ENCODE results near the gene HLA-E.
A peak's percentile ranks its signal among the peaks of the same experiment; 100 is the strongest.
"Not testable (repeated sequence)": the region's sequence is repeated elsewhere in the genome, so short reads cannot be mapped to it uniquely, and the experiment has no call there.

The HLA-E gene

DNA sequence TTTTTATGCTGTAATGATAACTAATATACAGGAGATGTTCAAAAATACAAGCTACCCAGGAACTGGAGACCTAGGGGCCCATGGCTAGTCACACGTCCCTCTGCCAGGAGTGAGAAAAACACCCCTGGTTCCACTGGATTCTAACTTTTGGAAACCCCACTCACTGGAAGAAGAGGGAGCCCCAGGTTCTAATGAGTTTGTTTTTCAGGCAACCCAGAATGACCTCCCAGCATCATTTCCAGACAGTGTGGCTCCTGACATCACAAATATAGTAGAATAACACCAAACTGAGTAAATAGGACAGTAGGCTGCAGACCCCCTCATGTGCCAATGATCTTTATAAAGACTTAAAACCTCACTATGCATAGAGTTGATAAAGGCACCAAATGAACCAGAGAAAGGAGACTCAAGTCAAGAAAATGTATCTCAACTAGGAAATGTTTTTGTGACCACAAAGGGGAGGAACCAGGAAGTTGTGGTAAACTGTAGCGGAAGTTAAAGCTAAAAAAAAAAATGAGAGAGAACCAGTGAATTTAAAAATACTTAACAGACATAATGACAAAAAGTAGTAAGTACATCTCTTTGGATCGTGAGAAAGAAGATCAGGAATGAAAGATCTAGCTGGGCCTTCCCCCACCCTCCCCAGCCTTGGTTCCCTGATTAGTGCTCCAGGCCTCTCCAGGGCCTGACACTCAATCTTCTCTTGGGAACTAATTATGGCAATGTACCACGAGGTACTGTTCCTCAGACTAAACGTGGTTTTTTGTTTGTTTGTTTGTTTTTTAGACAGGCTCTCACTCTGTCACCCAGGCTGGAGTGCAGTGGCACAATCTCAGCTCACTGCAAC, 19.8 kb downstream of the HLA-E start:
- no peak for DNase-seq

- no peak for DNase-seq
Observed at GRCh38 chr6:30510419-30511168, 21.3 kb downstream of the HLA-E start.

DNA sequence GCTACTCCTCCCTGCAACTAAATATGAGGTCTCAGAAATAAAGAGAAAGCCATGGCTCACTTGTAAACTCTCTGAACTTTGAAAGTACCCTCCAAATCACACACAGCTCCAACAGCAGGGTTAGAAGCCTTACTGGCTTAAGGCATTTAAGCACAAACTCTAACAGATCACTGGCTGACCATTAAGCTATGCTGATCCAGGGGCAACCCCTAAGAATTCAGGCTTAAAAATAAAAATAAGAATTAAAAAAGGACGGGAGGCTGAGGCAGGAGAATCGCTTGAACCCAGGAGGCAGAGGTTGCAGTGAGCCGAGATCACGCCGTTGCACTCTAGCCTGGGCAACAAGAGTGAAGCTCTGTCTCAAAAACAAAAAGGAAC, 21.8 kb downstream of the HLA-E start:
- DNase-seq = no peak

DNA sequence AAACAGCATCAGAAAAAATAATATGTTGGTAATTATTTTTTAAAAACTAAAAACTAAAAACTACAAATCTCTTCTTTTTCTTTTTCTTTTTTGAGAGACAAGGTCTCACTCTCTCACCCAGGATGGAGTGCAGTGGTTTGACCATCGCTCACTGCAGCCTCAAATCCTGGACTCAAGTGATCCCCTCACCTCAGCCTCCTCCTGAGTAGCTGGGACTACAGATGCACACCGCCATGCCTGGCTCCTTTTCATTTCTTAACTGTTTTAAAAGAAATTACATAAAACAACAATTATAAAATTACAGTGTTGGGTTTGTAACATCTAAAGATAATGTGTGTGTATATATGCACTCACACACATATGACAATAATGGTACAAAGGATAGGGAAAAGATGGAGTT, 24.1 kb downstream of the HLA-E start:
- no peak for DNase-seq

- DNase-seq = no peak
Observed at GRCh38 chr6:30515106-30515505, 25.8 kb downstream of the HLA-E start.

DNA sequence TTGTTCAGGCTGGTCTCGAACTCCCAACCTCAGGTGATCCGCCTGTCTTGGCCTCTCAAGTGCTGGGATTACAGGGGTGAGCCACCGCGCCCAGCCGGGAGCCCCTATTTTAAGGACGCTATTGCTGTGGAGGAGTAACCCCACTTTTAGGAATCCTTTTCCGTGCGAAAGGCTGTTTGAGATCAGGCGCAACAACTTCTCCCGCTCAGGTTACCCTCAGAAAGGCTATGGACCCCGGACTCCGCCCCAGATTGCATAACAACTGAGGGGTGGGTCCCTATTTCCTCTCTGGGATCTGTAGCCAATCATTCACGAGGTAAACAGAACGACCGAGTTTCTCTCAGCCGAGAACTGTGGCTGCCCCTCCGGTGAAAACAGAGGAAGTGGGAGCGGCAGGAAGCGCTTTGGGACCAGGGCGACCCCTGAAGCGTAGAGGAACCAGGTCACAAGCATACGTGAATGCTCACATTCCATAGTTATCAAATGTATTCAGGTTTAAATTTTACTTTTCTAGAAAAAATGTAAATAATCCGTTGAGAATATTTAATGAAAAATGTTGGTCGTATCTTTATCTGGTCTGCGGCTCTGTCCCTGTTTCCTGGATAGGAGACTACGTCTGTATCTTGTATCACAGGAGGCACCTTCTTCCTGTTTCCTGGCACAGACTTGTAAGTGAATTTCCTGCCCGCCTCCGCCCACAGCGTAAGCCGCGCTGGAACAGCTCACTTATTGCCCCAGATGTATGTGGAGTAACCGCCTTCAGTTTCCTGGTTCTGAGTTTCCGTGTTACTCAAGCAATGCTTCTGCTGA, 26.8 kb downstream of the HLA-E start:
- peak; percentile 94 for DNase-seq

DNA sequence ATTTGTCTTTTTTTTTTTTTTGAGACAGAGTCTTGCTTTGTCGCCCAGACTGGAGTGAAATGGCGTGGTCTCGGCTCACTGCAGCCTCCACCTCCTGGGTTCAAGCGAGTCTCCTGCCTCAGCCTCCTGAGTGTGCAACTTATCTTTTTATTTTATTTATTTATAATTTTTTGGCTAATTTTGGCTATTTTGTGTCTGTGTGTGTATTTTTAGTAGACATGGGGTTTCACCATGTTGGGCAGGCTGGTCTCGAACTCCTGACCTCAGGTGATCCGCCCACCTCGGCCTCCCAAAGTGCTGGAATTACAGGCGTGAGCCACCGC, 27.4 kb downstream of the HLA-E start:
- DNase-seq = not testable (repeated sequence)

DNA sequence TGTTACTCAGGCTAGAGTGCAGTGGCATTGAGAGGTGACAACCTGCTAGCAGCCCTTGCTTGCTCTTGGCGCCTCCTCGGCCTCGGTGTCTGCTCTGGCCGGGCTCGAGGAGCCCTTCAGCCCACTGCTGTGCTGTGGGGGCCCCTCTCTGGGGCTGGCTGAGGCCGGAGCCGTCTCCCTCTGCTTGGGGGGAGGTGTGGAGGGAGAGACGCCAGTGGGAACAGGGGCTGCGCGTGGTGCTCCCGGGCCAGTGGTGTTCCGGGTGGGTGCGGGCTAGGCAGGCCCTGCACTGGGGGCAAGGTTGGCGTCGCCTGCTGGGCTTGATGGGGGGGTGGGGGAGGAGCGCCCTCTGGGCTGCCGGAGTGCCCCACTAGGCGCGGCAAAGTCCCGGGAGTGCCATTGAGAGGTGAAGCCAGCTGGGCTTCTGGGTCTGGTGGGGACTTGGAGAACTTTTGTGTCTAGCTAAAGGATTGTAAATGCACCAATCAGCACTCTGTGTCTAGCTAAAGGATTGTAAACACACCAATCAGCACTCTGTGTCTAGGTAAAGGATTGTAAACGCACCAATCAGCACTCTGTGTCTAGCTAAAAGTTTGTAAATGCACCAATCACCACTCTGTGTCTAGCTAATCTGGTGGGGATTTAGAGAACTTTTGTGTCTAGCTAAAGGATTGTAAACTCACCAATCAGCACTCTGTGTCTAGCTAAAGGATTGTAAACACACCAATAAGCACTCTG, 28.6 kb downstream of the HLA-E start:
- not testable (repeated sequence) for DNase-seq

GRCh38 chr6:30518505-30519145, 29.3 kb downstream of the HLA-E start:
- DNase-seq = not testable (repeated sequence)

DNA sequence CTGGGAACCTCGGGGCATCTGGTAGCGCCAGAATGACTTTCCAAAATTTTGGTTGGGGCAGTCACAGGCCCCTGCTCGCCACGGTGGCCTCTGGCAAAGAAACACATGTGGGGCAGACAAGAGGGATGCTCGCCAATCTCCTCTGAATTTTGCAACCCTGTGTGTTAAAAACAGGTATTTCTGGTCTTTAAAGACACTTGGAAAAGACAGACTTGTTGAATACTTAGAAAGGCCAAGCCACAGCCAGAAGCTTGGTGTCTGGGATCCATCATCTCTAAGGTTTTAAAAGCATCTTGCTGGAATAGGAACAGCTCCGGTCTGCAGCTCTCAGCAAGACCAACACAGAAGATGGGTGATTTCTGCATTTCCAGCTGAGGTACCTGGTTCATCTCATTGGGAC, 31.2 kb downstream of the HLA-E start:
- DNase-seq = no peak

DNA sequence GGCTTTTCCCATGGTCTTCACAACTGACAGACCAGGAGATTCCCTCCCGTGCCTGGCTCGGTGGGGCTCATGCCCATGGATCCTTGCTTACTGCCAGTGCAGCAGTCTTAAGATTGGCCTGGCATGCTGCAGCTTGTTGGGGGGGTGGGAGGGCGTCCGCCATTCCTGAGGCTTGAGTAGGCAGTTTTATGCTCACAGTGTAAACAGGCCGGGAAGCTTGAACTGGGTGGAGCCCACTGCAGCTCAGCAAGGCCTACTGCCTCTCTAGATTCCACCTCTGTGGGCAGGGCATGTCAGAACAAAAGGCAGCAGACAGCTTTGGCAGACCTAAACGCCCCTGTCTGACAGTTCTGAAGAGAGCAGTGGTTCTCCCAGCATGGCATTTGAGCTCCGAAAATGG, 31.8 kb downstream of the HLA-E start:
- DNase-seq = not testable (repeated sequence)

- not testable (repeated sequence) for DNase-seq
Observed at GRCh38 chr6:30521952-30522351, 32.6 kb downstream of the HLA-E start.

- DNase-seq = not testable (repeated sequence)
Observed at GRCh38 chr6:30526444-30526843, 37.1 kb downstream of the HLA-E start.

GRCh38 chr6:30529349-30529875, 40.1 kb downstream of the HLA-E start:
- DNase-seq = peak; percentile 55

DNA sequence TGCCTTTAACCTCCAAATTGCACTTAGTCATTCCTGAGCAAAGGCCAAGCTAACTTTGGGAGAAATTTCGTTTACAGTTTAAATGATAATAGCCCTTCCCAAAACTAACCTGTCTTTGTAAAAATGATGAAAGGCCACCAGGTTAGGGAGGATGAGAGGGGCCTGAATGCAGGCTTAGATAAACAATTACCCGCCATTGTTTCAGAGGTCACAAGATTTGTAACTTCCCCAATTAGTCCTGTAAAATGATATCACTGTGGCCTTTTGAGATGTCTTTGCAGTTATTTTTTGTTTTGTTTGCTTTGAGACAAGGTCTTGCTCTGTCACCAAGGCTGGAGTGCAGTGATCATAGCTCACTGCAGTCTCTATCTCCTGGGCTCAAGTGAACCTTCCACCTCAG, 40.7 kb downstream of the HLA-E start:
- DNase-seq = no peak

DNA sequence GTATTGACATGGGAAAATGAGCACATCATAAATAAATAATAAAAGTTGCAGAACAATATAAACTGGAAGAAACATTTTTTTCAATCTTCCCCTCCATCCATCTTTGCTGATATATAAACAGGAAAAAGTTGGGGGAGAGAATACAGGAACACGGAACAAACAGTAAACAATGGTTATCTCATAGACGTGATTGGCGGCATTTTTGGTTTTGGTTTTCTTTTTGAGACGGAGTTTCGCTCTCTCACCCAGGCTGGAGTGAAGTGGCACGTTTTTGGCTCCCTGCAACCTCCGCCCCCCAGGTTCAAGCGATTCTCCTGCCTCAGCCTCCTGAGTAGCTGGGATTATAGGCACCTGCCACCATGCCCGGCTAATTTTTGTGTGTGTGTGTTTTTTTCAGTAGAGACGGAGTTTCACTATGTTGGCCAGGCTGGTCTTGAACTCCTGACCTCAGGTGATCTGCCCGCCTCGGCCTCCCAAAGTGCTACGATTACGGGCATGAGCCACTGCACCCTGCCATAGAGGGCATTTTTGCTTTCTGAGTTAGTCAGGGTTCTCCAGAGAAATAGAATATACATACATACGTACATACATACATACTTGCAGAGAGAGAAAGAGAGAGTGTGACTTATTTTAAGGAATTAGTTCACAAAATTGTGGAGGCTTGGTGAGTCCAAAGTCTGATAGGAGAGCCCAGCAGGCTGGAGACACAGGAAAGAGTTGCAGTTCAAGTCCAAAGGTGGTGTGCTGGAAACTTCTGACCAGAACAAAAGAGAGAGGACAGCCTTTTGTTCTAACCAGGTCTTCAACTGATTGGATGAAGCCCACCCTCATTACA, 44.4 kb downstream of the HLA-E start:
- DNase-seq = no peak

DNA sequence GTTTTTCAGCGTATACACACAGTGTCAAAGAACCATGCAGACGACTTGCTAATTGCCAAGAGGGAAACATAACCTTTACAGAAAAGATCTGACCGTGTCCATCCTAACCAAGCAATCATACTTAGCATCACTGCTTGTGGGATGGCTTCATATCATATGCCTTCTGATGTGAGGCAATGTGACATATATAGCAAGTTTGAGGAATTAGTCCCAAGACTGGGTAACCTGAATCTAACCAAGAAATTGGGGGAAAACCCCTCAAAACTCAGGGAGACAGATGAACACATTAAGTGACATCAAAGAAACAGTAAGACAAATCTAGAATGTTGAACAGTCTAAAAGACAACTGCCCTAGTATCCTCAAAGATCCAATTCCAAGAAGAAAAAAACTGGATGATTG, 48.6 kb downstream of the HLA-E start:
- DNase-seq = no peak

DNA sequence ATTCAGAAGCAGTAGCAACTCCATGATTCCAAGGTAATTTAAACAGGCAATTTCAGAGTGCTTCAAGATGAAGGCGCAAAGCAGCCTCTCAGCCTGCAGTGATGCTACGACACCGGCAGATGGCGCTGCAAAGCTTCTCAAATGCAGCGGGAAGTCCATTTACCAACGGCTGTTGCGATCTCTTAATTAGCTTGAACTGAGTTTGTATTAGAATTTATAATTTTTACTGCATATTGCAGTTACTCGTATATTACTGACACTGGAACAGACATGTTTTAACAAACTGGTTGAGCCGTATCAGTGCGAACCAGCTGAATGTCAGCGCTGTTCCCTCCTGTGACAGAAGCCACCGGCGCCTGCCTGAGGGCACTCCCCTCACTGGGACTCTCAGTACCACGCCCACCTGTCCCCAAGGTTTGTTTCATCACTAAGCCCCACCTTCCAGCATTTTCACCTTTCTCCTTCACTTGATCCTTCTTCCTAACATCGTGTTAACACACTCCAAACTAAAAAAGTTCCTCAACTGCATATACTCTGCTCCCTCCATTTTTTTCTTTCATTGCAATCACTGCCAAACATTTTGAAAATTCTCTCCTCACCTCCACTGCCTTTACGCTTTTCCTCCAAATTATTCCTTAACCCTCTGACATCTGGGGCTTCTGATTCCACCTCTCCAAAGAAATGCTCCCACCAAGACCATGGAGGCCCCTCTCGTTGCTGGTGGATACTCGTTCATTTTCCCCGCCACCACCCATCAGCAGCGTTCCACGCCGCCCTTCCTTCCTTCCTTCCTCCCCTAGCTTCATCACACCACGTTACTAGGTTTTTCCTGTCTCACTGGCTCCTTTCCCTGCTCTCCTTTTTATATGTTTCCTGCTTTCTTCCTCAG, 52.5 kb downstream of the HLA-E start:
- DNase-seq = peak; percentile 72

DNA sequence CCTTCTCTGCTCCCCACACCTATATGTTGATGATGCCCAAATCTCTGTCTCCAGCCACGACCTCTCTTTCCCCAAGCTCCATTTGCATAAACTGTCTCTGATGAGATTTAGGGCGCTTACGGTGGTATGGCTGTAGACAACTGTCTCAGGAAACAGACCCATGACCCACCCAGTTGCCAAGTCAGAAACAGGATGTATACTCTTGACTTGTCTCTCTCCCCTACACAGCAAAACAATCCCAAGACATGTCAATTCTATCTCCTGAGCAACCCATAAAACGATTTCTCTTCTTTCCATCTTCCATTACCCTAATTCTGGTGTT, 53.1 kb downstream of the HLA-E start:
- no peak for DNase-seq

- DNase-seq = no peak
Observed at GRCh38 chr6:30542915-30543314, 53.6 kb downstream of the HLA-E start.

Measured in stimulated activated naive CD4-positive, alpha-beta T cell treated with Interleukin-2 at 50 U/mL for 16 hours (primary cell).